HepG2 (cell line): ENCODE results near the gene CLASP1. TPM values are rescaled to one million over a fixed set of nuclear protein-coding genes. Genes with fewer than 3 reads are reported as not detected.
"Not testable (repeated sequence)": the region's sequence is repeated elsewhere in the genome, so short reads cannot be mapped to it uniquely, and the experiment has no call there.

Source experiments
- ATAC-seq: fragments of 200-7000 bp; cut with Tn5 transposase; 3 replicates; pipeline ENCODE4 v1.9.1; 2020; ENCODE audit warnings: mild to moderate bottlenecking, moderate library complexity
- BruUV-seq: library from RNA; stranded (reverse); fragments of 400-500 nt; replicated peaks from 2 replicates; lab custom pipeline; 2021; lab: Mats Ljungman, UMichigan
- CTCF ChIA-PET: fragments of 300-600 bp; formaldehyde crosslinking; extraction: SDS; loops from one replicate; lab custom pipeline; 2021; ENCODE audit warnings: low total read pairs, inconsistent platforms, low intra/inter-chr PET ratio; lab: Yijun Ruan, JAX
- POLR2A ChIA-PET: fragments of 350-600 bp; sonication (Branson Sonifier 250); formaldehyde crosslinking; loops from one replicate; lab custom pipeline; 2020; ENCODE audit warnings: antibody characterized with exemption, inconsistent platforms; lab: Yijun Ruan, JAX
- DNase-seq: peaks from one replicate; pipeline ENCODE4 v3.0.0-alpha.2; 2015; ENCODE audit warnings: low spot score
- FAIRE-seq: peaks from 3 replicates; lab custom pipeline; 2011; peaks lifted over from hg19 to GRCh38; lab: Jason Lieb, UNC
- H2AFZ ChIP-seq: one replicate; pipeline ENCODE4 v1.6.1; 2011; ENCODE audit warnings: low read length, inconsistent platforms
- H3K27ac ChIP-seq: fragments of 300-600 bp; 3 replicates; pipeline ENCODE4 v1.8.0; 2011; ENCODE audit warnings: mixed run types, mild to moderate bottlenecking, mixed read lengths, low read length, inconsistent platforms; ENCODE audit not compliant: insufficient read depth; ENCODE audit errors: extremely low read length
- H3K27me3 ChIP-seq, 2 experiments: fragments of 200-600 bp in 1 of 2; 2 replicates in 1 of 2; 3 replicates in 1 of 2; pipeline versions ENCODE4 v1.6.0 to v1.8.0; 2011; ENCODE audit warnings: low read length in 2 of 2, mild to moderate bottlenecking in 2 of 2, moderate library complexity in 2 of 2, inconsistent platforms in 1 of 2; ENCODE audit not compliant: insufficient read depth in 2 of 2, control insufficient read depth in 1 of 2
- H3K36me3 ChIP-seq, 2 experiments: fragments of 200-600 bp in 1 of 2; replicated peaks in 1 of 2; 2 replicates in 1 of 2; 3 replicates in 1 of 2; pipeline versions ENCODE4 v1.5.1 to v1.8.0; 2011; ENCODE audit warnings: low read length in 2 of 2, inconsistent platforms in 1 of 2; ENCODE audit not compliant: insufficient read depth in 2 of 2, control insufficient read depth in 1 of 2
- H3K4me1 ChIP-seq: 2 replicates; pipeline ENCODE4 v1.5.1; 2012; ENCODE audit warnings: low read length, inconsistent platforms; ENCODE audit not compliant: insufficient read depth
- H3K4me2 ChIP-seq: 2 replicates; pipeline ENCODE4 v1.6.0; 2011; ENCODE audit warnings: low read depth, low read length, inconsistent platforms
- H3K4me3 ChIP-seq, 3 experiments: fragments of 200-600 bp in 1 of 3; sonication (generic), shearing (Covaris generic) in 1 of 3; replicated peaks in 1 of 3; 2 replicates each; pipeline ENCODE4 v1.5.1; 2011 to 2016; ENCODE audit warnings: low read length in 3 of 3, inconsistent platforms in 2 of 3, low read depth in 2 of 3, mild to moderate bottlenecking in 2 of 3, control low read depth in 1 of 3, mixed read lengths in 1 of 3; ENCODE audit not compliant: insufficient read depth in 1 of 3
- H3K79me2 ChIP-seq: one replicate; pipeline ENCODE4 v1.6.1; 2011; ENCODE audit warnings: low read length, inconsistent platforms; ENCODE audit not compliant: insufficient read depth
- H3K9ac ChIP-seq: 2 replicates; pipeline ENCODE4 v1.6.0; 2011; ENCODE audit warnings: mild to moderate bottlenecking, low read depth, low read length, inconsistent platforms; ENCODE audit not compliant: insufficient read depth
- H3K9me3 ChIP-seq: 2 replicates; pipeline ENCODE4 v1.5.1; 2012; ENCODE audit warnings: mild to moderate bottlenecking, low read length
- H4K20me1 ChIP-seq: 2 replicates; pipeline ENCODE4 v1.6.0; 2011; ENCODE audit warnings: inconsistent platforms, mild to moderate bottlenecking, low read length, moderate library complexity; ENCODE audit not compliant: insufficient read depth
- CBX1 ChIP-seq: IDR thresholded peaks from one replicate; pipeline ENCODE4 v1.6.1; 2016; ENCODE audit warnings: antibody characterized with exemption, low read depth
- KDM5A ChIP-seq: fragments of 200-600 bp; sonication (generic); IDR thresholded peaks from 2 replicates; pipeline ENCODE4 v1.7.0; 2018; ENCODE audit warnings: antibody characterized with exemption, mild to moderate bottlenecking, low read length, borderline replicate concordance
- ZNF652 ChIP-seq: IDR thresholded peaks from 2 replicates; pipeline ENCODE4 v1.6.1; 2016; ENCODE audit warnings: low read depth, borderline replicate concordance
- WGBS: methylation state at CpG from one replicate; pipeline ENCODE4 v1.1.6; 2017; ENCODE audit warnings: low lambda C conversion rate; 5-methylcytosine and 5-hydroxymethylcytosine counted together
- in situ Hi-C: cut with HindIII; loops from 2 replicates; pipeline ENCODE4 v1.10.0; 2017; ENCODE audit warnings: low pct_unique_long_range_greater_than_20kb; ENCODE audit not compliant: extremely low pct_ligation_motif_present
- intact Hi-C: fragments of 100-400 bp; cut with micrococcal nuclease; formaldehyde crosslinking; loops from one replicate; pipeline ENCODE4 v1.10.0; 2022; ENCODE audit not compliant: unreplicated experiment
- polyA plus RNA-seq, 8 experiments: library from polyadenylated mRNA; depleted of rRNA in 3 of 8; stranded (reverse) in 7 of 8; unstranded in 1 of 8; fragments of >200 nt; fragmentation: Illumina TruSeq in 4 of 8; extraction: Trizol in 4 of 8; gene quantifications; 2 replicates each; pipeline versions ENCODE4 v1.2.1 to v1.2.3, GENCODE V29; 2011 to 2016; ENCODE audit warnings: low read depth in 4 of 8, missing spikeins in 1 of 8, mixed read lengths in 1 of 8; ENCODE audit not compliant: insufficient read depth in 1 of 8
- total RNA-seq, 5 experiments: library from RNA; depleted of rRNA; stranded (reverse); fragments of >200 nt; fragmentation: Illumina TruSeq; extraction: Trizol; gene quantifications; 2 replicates each; pipeline ENCODE4 v1.2.3, GENCODE V29; 2016; ENCODE audit warnings: low read depth in 1 of 5

The CLASP1 gene
- total and polyA plus RNA-seq, 2 of the 13 experiments (the other 11 are each of a cell fraction or from before 2014, with no cell fraction given) = 11.7 to 47.9 TPM

- WGBS = over 99% methylated on average over 6 of the region's 6 CpGs
These were observed 304.2 kb downstream of the CLASP1 start for GRCh38 chr2:121345101-121345500.

GRCh38 chr2:121343828-121344399, 305.3 kb downstream of the CLASP1 start:
- in situ Hi-C loops, FAIRE-seq: not testable (repeated sequence)

More at GRCh38 chr2:121345101-121345500, 304.2 kb downstream of the CLASP1 start:
- H3K79me2 ChIP-seq = no peaks in the 10 kb centered on the region
- H3K9me3 ChIP-seq = no peaks in the 10 kb centered on the region
- BruUV-seq = no TSS peak
- ChIA-PET CTCF (no interaction called here), POLR2A (no interaction called here)
- H3K9ac ChIP-seq = no peak overlapping the region
- H3K4me1 ChIP-seq = no peaks in the 10 kb centered on the region
- no peak overlapping the region for H2AFZ ChIP-seq
- no peak for TF ChIP-seq ZNF652
- TF ChIP-seq CBX1 = no peak
- TF ChIP-seq KDM5A = no peak
- intact Hi-C loops = no loop called here
- peaks cover 48 to 70% of the 10 kb centered on the region in 2 experiments; a peak in 4 of 5 replicates for H3K36me3 ChIP-seq
- no peak overlapping the region for H3K27ac ChIP-seq
- no peak for ATAC-seq
- H4K20me1 ChIP-seq = no peaks in the 10 kb centered on the region
- DNase-seq = no peak
- H3K4me3 ChIP-seq = no peak overlapping the region
- no peak overlapping the region for H3K4me2 ChIP-seq
- H3K27me3 ChIP-seq = no peaks in the 10 kb centered on the region
- FAIRE-seq = no peak
- in situ Hi-C loops = no loop called here

More at GRCh38 chr2:121343828-121344399, 305.3 kb downstream of the CLASP1 start:
- WGBS = 96% methylated on average over 12 of the region's 12 CpGs
- ATAC-seq, H3K27ac ChIP-seq, H2AFZ ChIP-seq, CTCF ChIA-PET, BruUV-seq, H3K4me1 ChIP-seq, H3K4me2 ChIP-seq, H3K27me3 ChIP-seq, H3K4me3 ChIP-seq, intact Hi-C loops, H3K79me2 ChIP-seq, H3K9ac ChIP-seq, POLR2A ChIA-PET, H4K20me1 ChIP-seq, DNase-seq, H3K9me3 ChIP-seq: not testable (repeated sequence)
- peaks cover 41 to 69% of the 10 kb centered on the region in 2 experiments; a peak in 4 of 5 replicates for H3K36me3 ChIP-seq
